Adipocyte (in vitro differentiated cells): ENCODE data around the gene CADPS.

Source experiments
- DNase-seq: peaks from one replicate; pipeline ENCODE4 v3.0.0-alpha.2; 2015; ENCODE audit warnings: low read depth
- H3K27me3 ChIP-seq: replicated peaks from 2 replicates; pipeline ENCODE4 v1.7.0; 2013; ENCODE audit warnings: mild to moderate bottlenecking, low read length, moderate library complexity; ENCODE audit not compliant: control insufficient read depth, insufficient read depth
- H3K36me3 ChIP-seq: 2 replicates; pipeline ENCODE4 v1.7.0; 2013; ENCODE audit warnings: low read length, mild to moderate bottlenecking, moderate library complexity; ENCODE audit not compliant: control insufficient read depth, insufficient read depth, severe bottlenecking
- H3K4me1 ChIP-seq: 2 replicates; pipeline ENCODE4 v1.7.0; 2013; ENCODE audit warnings: mild to moderate bottlenecking, low read length, moderate library complexity; ENCODE audit not compliant: control insufficient read depth, insufficient read depth
- H3K4me3 ChIP-seq: 2 replicates; pipeline ENCODE4 v1.7.0; 2013; ENCODE audit warnings: mild to moderate bottlenecking, low read length, moderate library complexity
- H3K9ac ChIP-seq: 2 replicates; pipeline ENCODE4 v1.7.0; 2013; ENCODE audit warnings: mild to moderate bottlenecking, low read length, moderate library complexity
- H3K9me3 ChIP-seq: 2 replicates; pipeline ENCODE4 v1.7.0; 2013; ENCODE audit warnings: mild to moderate bottlenecking, low read length, moderate library complexity; ENCODE audit not compliant: control insufficient read depth

Gene CADPS

GRCh38 chr3:62710751-62711150, 164.5 kb downstream of the CADPS start:
- no peaks in the 10 kb centered on the region for H3K27me3 ChIP-seq
- no peak overlapping the region for H3K9ac ChIP-seq
- H3K4me3 ChIP-seq, result no peak overlapping the region
- H3K4me1 ChIP-seq, result no peaks in the 10 kb centered on the region
- H3K9me3 ChIP-seq, result no peaks in the 10 kb centered on the region
- no peak for DNase-seq
- H3K36me3 ChIP-seq, result no peaks in the 10 kb centered on the region

GRCh38 chr3:62708638-62709373, 166.4 kb downstream of the CADPS start:
- no peak for DNase-seq
- no peaks in the 10 kb centered on the region for H3K9me3 ChIP-seq
- no peaks in the 10 kb centered on the region for H3K4me1 ChIP-seq
- no peak overlapping the region for H3K9ac ChIP-seq
- H3K36me3 ChIP-seq, result no peaks in the 10 kb centered on the region
- no peak overlapping the region for H3K4me3 ChIP-seq
- H3K27me3 ChIP-seq, result no peaks in the 10 kb centered on the region

- no peak overlapping the region for H3K4me3 ChIP-seq
- DNase-seq, result no peak
- no peaks in the 10 kb centered on the region for H3K36me3 ChIP-seq
- no peaks in the 10 kb centered on the region for H3K9me3 ChIP-seq
- H3K9ac ChIP-seq, result no peak overlapping the region
- H3K4me1 ChIP-seq, result peaks cover 5% of the 10 kb centered on the region
- H3K27me3 ChIP-seq, result no peaks in the 10 kb centered on the region
These were observed 169.5 kb downstream of the CADPS start for GRCh38 chr3:62705721-62706120.

GRCh38 chr3:62703451-62704167, 171.6 kb downstream of the CADPS start:
- no peak overlapping the region for H3K9ac ChIP-seq
- no peak for DNase-seq
- no peaks in the 10 kb centered on the region for H3K9me3 ChIP-seq
- H3K4me1 ChIP-seq, result peaks cover 5% of the 10 kb centered on the region
- H3K4me3 ChIP-seq, result no peak overlapping the region
- H3K36me3 ChIP-seq, result no peaks in the 10 kb centered on the region
- no peaks in the 10 kb centered on the region for H3K27me3 ChIP-seq

GRCh38 chr3:62700357-62700756, 174.9 kb downstream of the CADPS start:
- Histone ChIP-seq H3K4me1 (peaks cover 5% of the 10 kb centered on the region), H3K27me3 (no peaks in the 10 kb centered on the region), H3K9me3 (no peaks in the 10 kb centered on the region), H3K4me3 (no peak overlapping the region), H3K36me3 (no peaks in the 10 kb centered on the region), H3K9ac (no peak overlapping the region)
- no peak for DNase-seq

GRCh38 chr3:62699728-62700127, 175.5 kb downstream of the CADPS start:
- DNase-seq, result no peak
- no peaks in the 10 kb centered on the region for H3K36me3 ChIP-seq
- H3K9me3 ChIP-seq, result no peaks in the 10 kb centered on the region

GRCh38 chr3:62696011-62696410, 179.2 kb downstream of the CADPS start:
- Histone ChIP-seq H3K4me1 (no peaks in the 10 kb centered on the region), H3K4me3 (no peak overlapping the region), H3K36me3 (no peaks in the 10 kb centered on the region), H3K9me3 (no peaks in the 10 kb centered on the region), H3K9ac (no peak overlapping the region), H3K27me3 (peaks cover under 1% of the 10 kb centered on the region)
- DNase-seq, result no peak

More at GRCh38 chr3:62699728-62700127, 175.5 kb downstream of the CADPS start:
- H3K9ac ChIP-seq, result no peak overlapping the region
- no peaks in the 10 kb centered on the region for H3K27me3 ChIP-seq
- H3K4me1 ChIP-seq, result peaks cover 5% of the 10 kb centered on the region
- no peak overlapping the region for H3K4me3 ChIP-seq

- Histone ChIP-seq H3K4me3 (no peak overlapping the region), H3K4me1 (peaks cover 15% of the 10 kb centered on the region), H3K9me3 (no peaks in the 10 kb centered on the region), H3K27me3 (peaks cover 16% of the 10 kb centered on the region), H3K9ac (no peak overlapping the region), H3K36me3 (no peaks in the 10 kb centered on the region)
- no peak for DNase-seq
These were observed 186.4 kb downstream of the CADPS start for GRCh38 chr3:62688812-62689211.

GRCh38 chr3:62688050-62688449, 187.2 kb downstream of the CADPS start:
- Histone ChIP-seq H3K4me1 (peaks cover 15% of the 10 kb centered on the region), H3K9me3 (no peaks in the 10 kb centered on the region), H3K36me3 (no peaks in the 10 kb centered on the region), H3K27me3 (peaks cover 19% of the 10 kb centered on the region), H3K9ac (no peak overlapping the region), H3K4me3 (no peak overlapping the region)
- peak; percentile 64 for DNase-seq

GRCh38 chr3:62686503-62687294, 188.5 kb downstream of the CADPS start:
- no peaks in the 10 kb centered on the region for H3K36me3 ChIP-seq
- H3K9me3 ChIP-seq, result no peaks in the 10 kb centered on the region
- no peak overlapping the region for H3K4me3 ChIP-seq
- H3K9ac ChIP-seq, result peak overlapping the region; percentile 9
- H3K27me3 ChIP-seq, result peaks cover 19% of the 10 kb centered on the region
- DNase-seq, result peak; percentile 86
- peaks cover 15% of the 10 kb centered on the region for H3K4me1 ChIP-seq

- Histone ChIP-seq H3K4me1 (peaks cover 15% of the 10 kb centered on the region), H3K36me3 (no peaks in the 10 kb centered on the region), H3K9me3 (no peaks in the 10 kb centered on the region), H3K27me3 (peaks cover 4% of the 10 kb centered on the region), H3K9ac (no peak overlapping the region), H3K4me3 (no peak overlapping the region)
- DNase-seq, result no peak
These were observed 192.4 kb downstream of the CADPS start for GRCh38 chr3:62682826-62683225.
